ENCODE data around the gene C6orf89. TPM values are rescaled to one million over a fixed set of nuclear protein-coding genes. Genes with fewer than 3 reads are reported as not detected.

Gene C6orf89
- total RNA-seq, 1 experiment from 2014 or later: 43.6 TPM

DNA sequence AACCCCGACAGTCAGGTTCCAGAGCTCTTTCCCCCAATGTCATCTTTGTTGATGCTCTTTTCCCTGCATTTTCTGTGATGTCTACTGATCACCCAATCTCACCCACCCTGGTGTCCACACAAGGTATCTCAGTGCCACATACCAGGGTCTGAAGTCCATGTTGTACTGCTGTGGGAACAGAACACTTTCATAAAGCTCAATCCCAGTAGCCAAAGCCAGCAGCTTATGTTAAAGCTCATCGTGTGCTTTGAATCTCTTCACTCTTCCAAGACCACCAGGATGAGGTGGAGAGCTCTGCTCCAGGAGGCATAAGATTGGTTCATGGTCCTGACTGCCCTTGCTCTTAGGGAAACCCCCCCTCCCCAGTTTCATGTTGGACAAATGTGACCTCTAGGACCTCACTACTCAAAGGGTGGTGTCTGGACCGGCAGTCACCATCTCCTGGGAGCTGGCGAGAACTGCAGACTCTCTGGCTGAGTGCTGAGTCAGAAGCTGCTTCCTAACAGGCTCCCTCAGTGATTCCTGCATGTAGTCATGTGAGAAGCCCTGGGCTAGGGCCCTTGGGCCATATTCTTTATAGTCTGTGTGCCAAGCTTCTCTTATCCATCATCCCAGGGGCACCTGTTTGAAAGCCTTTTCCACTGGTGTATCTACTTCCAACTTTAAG is 33.1 kb upstream of the C6orf89 start:
- peak; percentile 79 for DNase-seq (ENCODE audit: low read depth)

DNA sequence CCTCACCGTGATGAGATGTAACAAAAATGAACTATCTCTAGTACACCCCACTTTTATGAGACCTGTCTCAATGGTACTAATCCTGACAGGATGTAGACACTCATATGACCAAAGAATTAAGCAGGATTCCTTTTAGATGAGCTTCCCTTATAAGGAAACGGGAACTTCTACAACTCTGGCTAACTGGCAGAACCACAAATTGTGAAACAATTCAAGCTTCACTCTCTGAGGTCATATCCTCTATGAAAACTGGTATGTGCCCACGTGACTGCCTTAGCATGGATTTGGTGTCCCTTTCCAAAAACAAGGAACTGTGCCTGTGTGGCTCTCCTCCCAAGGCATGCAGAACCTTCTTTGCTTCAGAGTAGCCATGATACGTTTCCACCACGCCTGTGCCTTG is 32.4 kb upstream of the C6orf89 start:
- peak; percentile 86 for DNase-seq (ENCODE audit: low read depth)

DNA sequence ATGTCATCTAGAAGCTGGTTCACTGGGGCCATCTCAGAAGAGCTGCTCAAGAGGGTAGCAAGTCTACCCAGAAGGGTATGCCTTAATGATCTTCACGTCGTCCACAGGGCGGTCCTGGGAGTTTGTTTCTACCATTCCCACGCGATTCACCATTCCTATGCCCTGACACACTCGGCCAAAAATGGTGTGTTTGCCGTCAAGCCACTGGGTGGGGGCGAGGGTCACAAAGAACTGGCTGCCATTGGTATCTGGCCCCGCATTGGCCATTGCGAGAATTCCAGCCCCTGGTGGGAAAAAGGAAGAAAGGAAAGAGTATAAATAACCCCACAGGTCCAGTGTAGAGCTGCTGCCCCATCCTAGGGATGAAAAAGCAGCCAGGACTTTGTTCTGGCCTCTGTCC is 30.0 kb upstream of the C6orf89 start:
- no peak for DNase-seq (ENCODE audit: low read depth)

DNA sequence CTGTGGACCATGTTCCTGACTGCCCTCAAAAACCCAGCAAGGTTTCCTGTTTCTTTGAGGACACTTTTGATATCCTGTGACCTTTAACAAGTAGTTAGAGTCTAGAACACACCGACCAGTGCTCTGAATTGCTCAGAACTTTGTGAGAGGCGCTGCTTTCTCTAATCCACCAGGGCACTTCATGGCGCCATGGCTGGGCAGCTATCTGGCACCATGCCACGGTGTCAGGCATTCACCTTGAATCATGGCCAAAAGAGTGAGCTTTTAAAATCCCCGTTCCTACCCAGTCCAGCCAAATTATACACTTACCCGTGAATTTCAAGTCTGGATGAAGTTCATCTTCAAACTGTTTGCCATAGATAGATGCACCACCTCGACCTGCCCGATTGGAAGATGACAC is 29.5 kb upstream of the C6orf89 start:
- no peak for DNase-seq (ENCODE audit: low read depth)

DNA sequence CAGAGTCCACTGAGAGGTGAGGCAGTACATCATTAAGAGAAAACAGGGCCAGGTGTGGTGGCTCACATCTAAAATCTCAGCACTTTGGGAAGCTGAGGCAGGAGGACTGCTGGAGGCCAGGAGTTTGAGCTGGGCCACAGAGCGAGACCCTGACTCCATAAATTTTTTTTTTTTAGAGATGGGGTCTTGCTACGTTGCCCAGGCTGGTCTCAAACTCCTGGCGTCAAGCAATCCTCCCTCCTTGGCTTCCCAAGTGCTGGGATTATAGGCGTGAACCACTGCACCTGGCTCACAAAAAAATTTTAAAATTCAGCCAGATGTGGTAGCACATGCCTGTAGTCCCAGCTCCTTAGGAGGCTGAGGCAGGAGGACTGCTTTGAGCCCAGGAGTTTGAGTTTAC is 28.4 kb upstream of the C6orf89 start:
- DNase-seq (ENCODE audit: low read depth): no peak

DNA sequence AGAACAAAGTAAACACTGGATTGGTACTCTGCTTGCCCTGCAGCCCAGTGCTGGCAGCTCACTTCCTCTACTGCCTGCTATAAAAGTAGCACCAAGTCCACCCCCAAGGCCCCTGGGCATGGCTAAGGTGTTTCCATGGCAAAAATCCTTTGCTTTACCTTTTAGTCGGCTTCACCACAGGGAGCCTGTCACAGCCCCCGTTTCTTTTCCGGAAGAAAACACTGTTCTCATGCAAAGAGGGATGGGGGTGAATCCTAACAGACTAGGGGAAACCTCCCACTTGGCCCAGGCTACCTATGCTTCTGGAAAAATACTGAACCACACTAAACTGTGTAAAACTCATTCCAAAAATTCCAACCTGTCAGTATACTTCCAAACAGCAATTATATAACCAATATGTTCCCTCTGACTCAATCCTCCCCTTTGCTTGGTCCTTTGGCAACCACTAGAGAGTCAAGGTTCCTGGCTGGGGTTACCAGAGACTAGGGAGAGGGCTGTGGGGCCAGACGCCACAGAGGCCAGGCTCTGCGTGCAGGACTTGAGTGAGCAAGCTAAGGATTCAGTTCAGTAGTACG is 27.3 kb upstream of the C6orf89 start:
- no peak for DNase-seq (ENCODE audit: low read depth)

DNA sequence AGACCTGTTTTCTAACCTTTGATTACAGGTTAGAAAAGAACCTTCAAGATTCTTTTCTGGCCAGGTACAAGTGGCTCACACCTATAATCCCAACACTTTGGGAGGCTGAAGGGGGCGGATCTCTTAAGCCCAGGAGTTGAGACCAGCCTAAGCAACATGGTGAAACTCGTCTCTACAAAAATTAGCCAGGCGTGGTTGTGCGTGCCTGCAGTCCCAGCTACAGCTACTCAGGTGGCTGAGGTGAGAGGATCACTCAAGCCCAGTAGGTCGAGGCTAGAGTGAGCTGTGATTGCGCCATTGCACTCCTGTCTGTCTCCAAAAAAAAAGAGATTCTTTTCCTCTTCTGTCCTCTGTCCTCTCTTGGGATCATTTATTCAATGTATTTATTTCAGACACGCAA is 25.6 kb upstream of the C6orf89 start:
- DNase-seq (ENCODE audit: low read depth): no peak

DNA sequence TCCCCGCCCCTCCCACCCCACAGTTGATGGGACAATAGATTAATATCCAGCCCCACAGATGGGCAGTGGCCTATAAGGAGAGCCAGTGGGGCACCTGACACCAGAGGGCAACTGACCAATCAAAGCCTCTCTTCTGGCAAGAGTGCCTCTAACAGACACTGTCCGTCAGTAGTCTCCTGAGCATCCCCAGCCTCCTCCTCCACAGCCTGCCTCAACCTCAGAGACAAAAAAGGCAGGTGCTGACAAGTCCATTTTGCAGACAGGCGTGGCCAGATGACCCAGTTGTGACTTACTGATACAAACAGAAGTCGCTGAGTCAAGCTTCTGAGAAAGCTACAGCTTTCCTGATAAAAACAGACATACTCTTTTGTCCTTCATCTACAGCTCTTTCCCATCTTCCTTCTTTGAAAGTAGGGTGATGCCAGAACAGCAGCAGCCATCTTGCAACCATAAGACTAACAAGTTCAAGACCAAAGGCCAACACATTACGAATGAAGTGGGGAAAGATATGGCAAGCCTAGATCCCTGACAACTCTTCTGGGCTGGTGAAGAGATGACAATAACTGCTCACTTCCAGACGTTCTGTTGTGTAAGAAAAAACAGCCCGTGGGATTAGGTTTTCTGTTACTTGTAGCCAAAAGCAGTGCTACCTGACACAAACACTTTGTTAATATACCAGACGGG is 23.4 kb upstream of the C6orf89 start:
- DNase-seq (ENCODE audit: low read depth): no peak

DNA sequence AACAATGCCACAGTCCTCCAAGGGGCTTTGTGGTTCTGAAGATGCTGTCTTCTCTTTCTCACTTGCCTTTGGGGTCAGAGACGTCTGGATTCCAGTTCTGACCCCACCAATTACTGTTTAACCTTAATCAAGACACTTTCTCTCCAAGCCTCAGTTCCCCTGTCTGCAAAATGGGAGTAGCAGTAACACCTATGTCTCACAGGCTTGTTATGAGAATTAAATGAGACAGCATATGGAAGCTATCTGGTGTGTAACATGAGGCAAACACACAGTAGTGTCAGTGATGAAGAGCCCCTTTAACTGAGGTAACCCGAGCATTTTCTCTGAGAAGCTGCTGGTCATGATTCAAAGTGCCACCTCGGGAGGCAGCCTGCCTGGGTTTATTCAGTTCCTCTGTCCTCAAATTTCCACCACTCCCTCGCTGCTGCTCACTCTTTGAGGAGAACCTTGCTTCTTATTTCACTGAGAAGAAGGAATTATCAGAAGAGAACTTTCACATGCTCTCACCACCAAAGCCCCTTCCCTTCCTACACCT is 22.8 kb upstream of the C6orf89 start:
- DNase-seq (ENCODE audit: low read depth): no peak

DNA sequence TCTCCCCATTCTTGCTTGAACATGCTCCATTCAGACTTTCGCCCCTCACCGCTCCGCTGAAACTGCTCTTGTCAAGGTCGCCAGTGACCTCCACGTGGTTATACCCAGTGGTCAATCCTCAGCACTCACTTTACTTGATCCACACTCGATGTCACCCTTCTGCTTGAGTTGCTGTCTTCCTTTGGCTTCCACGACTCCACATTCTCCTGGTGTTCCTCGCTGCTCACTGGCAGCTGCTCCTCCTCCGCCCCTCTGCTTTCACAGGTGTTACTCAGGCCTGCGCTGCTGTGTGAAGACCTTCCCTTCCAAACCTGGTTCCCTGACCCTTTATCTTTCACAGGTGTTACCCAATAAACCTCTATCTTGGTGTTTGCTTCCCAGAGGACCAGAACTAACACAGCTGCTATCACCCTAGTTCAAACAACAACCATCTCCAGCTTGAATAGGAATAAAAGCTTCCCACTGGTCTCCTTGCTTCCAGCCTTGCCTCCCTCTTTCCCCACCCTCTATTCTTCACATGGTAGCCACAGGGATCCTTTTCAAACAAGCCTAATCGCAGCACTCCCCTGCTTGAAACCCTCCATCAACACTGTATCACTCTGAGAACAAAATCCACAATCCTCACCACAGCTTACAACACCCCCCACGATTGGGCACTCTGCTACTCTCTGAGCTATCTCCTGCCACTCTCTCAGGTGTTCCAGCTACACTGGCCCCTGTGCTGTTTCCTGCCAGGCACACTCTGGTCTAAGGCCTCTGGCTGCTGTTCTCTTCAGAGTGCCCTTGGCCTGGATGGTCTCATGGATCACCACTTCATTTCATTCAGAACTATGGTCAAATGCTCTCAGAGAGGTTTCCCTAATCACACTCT is 21.8 kb upstream of the C6orf89 start:
- no peak for DNase-seq (ENCODE audit: low read depth)

DNA sequence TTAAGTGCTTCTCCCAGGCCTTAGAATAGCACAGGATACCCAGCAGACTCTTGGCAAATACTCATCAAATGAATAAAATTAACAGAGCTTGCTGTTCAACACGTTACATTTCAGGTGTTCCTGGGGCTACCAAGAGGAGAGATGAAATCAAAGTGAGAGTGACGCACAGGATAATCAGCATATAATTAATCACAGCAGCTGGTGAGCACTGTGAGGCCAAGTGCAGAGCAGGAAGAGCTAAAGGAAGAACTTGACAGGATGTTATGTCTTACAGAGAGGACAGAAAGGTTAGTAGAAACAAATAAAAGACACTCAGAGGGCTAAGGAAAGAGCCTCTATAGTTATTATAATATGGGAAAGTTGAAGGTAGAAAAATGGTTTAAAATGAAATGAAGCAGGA is 19.9 kb upstream of the C6orf89 start:
- DNase-seq (ENCODE audit: low read depth): no peak

DNA sequence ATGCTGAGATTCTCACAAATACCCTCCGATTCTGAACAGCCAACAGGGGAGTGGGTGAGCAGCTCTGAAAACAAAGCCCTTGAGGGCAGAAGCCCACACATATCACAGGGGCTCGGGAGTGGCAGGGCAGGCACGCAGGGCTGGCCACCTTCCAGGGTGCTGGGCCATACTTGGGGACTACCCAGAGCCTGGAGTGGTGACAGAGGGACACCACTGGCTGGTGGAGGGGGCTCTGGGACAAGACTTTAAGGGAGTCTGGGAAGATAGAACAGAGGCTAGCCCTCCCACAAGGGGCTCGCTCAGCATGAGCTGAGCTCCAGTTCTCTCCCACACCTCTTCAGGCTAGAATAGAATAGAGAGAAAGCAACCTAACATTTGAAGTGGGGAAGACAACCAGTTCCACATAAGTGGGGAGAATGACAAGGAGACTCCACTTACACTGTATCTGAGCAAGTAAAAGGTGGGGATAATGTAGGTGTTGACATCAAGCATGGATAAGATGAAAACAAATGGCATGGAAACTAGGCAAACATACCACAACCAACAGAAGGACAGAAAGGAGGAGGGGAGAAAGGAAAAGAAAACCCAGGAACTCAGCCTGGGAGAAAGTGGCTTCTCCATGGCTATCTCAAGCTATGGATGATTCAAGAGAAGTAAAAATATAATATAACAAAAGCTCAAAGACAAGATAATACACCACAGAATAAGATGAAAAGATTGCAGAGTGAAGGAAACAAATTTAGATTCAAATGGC is 18.1 kb upstream of the C6orf89 start:
- no peak for DNase-seq (ENCODE audit: low read depth)

DNA sequence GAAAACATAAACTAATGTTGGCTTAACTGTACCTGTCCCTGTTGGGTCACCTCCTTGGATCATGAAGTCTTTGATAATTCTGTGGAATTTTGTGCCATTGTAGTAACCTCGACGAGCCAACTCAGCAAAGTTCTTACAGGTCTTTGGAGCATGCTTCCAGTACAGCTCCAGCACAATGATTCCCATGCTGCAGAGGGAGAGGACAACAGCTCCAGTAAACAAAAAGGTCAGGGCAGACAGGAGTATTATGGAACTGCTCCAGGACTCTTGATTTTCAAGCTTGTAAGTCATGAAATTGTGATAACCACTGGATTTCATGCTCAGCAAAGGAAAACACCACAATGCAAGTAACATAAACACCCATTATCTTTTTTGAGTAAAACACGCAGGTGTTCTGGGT is 14.1 kb upstream of the C6orf89 start:
- no peak for DNase-seq (ENCODE audit: low read depth)

DNA sequence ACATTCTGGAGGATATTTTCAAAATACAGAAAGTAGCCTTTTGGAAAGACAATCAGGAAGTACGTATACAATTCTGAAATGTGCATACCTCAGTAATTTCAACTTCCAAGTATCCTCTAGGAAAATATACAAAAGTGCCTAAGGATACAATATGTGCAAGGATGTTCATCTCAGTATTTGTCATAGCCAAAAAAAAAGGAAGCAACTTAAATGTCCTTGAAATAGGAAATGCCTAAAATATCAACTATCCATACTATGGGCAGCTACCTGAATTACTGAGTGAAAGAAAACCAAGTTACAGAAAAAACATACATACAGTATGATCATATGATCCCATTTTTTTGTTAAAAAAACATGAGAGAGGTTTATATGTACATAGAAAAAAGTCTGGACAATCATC is 12.6 kb upstream of the C6orf89 start:
- DNase-seq (ENCODE audit: low read depth): no peak

DNA sequence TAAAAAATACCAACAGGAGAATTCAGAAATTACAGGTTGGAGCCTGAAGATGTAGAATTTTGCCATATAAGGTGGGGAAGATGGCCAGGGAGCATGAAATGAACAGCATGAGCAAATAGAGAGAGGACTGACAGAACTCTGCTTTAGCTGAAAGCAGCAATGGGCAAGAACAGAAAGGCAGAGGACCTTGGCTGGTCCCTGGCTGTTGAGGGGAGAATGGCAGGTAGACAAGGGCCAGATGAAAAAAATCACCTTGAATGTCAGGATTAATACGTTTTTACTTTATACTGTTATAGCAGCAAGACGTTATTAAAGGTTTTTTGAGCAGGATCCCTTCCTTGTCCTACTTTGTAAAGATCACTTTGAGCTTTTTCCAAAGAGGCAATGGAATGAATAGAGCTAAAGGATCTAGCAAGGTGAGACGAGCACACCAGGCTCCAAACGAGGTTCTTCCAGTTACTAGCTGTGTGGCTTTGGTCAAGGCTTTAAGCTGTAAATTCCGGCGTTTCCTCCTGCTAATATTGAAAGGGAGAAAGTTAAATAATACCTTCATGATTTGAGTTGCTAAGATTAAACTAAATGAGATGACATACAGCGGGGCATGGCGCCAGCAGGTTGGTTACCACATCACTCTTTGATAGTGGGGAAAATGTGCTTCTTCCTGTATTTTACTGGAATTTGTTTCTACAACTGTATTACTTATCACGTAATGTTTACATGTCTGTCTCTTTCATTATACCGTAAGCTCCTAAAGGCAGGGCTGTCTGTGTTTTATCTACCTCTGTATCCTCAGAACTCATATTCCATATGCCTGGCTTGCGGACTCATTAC is 11.9 kb upstream of the C6orf89 start:
- DNase-seq (ENCODE audit: low read depth): no peak

DNA sequence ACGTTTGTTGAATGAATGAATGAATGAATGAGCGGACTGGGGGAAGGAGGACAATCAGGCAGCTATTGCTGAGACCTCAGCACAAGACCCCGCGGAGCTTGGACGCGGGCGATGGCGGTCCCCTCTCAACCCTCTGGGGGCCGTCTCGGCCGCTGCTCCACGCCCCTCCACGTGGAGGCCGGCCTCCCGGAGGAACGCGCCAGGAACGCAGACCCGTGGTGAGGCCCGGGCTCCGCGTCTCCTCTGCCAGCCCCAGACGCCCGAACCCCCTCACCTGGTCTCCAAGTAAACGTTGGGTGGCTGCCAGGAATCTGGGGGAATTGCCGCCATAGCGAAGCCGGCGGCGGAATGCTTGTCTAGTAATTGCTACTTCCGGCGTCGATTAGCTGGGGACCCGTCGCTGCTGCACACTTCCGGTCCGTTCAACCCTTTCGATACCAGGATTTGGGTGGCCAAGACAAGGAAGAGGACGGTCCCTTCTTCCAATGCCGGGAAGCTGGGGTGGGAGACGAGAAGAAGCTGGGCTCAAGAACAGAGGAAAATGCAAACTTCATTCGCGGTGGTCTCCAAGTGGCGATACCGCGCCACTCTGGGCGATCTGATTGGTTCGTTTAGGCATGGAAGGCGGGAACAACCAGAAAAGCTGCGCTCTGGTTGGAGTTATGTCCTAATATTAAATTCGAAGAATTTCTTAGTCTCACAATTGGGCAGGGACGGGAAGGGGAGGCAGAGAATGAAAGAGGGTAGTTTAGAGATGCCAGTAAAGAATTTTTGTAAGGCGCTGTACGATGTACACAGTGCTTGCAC is 11.1 kb upstream of the C6orf89 start, which contains the start of gene PPIL1:
Gene PPIL1, minus strand, starts transcription at position 361 of the 807 bp plus-strand sequence. Its CDS starts 31 bp downstream, at position 330.
- DNase-seq (ENCODE audit: low read depth): peak; percentile 88

DNA sequence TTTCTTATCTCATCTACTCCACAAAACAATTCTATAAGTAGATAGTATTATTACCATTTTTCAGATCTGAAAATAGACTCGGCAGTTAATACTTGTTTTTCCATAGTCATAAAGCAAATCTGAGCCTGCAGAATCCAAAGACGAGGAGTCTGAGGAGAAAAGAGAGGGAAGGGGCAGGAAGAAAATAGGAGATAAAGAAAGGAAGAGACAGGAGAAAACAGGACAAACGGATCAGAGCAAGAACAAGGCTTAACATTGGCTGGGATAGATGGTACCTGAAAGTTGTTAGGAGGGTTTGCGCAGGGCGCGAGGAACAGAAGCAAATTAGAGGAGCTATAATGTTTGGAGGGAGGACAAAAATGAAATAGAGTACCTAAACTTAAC is 10.5 kb upstream of the C6orf89 start:
- DNase-seq (ENCODE audit: low read depth): no peak

DNA sequence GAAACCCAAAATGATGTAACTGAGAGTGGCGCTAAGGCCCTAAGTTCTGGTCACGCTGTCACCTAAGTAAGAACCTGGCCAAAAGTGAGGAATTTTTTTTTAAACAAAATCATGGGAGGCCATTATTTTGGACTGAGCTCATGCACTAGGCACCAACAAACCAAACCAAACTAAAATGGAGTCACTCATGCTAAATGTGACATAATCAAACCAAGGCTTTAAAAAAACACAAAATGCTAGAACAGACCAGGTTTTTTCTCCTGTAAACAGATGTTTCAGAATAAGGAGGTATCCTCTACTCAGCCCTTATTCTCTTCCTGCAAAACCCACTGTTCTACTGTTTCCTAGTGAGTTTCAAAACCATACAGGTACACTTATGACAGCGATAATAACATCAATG is 1.1 kb upstream of the C6orf89 start:
- no peak for DNase-seq (ENCODE audit: low read depth)

DNA sequence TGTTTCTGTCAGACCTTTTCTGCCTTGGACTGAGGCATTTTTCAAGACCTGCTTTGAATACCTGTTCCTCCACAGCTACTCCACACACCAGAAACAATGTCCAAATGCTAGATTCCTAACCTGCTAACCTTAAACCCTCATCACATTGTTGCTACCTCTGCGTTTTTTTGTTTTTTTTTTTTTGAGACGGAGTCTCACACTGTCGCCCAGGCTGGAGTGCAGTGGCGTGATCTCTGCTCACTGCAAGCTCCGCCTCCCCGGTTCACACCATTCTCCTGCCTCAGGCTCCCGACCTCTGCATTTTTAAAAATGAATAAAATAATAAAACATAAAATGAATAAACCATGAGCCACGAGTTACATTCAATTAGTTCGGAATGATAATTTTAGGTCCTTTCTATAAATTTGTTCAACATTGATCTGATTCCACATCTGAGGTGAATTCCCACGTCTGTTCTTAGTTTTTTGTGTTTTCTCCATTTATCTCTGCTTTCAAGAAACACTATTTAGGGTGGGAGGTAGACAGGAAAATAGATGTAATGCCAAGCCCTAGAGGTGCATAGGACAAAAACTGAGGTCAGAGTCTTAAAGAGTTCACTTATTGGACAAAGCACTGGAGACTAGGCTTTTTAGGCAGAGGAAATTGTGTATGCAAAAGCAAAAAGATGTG is 1.3 kb downstream of the C6orf89 start:
- DNase-seq (ENCODE audit: low read depth): no peak
